Skeletal muscle tissue (tissue), 4 donors: Measurements from ENCODE around the gene ACTR10. TPM values are rescaled to one million over a fixed set of nuclear protein-coding genes. Genes with fewer than 3 reads are reported as not detected.

Source experiments
- H3K27ac ChIP-seq: one replicate; pipeline ENCODE4 v1.7.0; 2013; ENCODE audit warnings: mild to moderate bottlenecking, low read depth, low read length, inconsistent platforms
- H3K27me3 ChIP-seq, 3 donors: one replicate each; pipeline ENCODE4 v1.7.0; 2013; ENCODE audit warnings: low read length in 3 of 3; ENCODE audit not compliant: control insufficient read depth in 3 of 3, insufficient read depth in 3 of 3
- H3K36me3 ChIP-seq, 3 donors: one replicate each; pipeline ENCODE4 v1.7.0; 2013; ENCODE audit warnings: low read length in 3 of 3; ENCODE audit not compliant: control insufficient read depth in 3 of 3, insufficient read depth in 3 of 3
- H3K4me1 ChIP-seq, 3 donors: one replicate each; pipeline ENCODE4 v1.7.0; 2013; ENCODE audit warnings: low read length in 3 of 3, mild to moderate bottlenecking in 3 of 3; ENCODE audit not compliant: control insufficient read depth in 3 of 3, insufficient read depth in 3 of 3
- H3K4me3 ChIP-seq, 3 donors: one replicate each; pipeline ENCODE4 v1.7.0; 2013; ENCODE audit warnings: low read length in 3 of 3
- H3K9ac ChIP-seq, 3 donors: one replicate each; pipeline ENCODE4 v1.7.0; 2013; ENCODE audit warnings: low read length in 3 of 3, mild to moderate bottlenecking in 3 of 3, moderate library complexity in 2 of 3, low read depth in 1 of 3
- H3K9me3 ChIP-seq, 3 donors: one replicate each; pipeline ENCODE4 v1.7.0; 2013; ENCODE audit warnings: low read length in 3 of 3; ENCODE audit not compliant: control insufficient read depth in 3 of 3
- total RNA-seq: library from RNA; depleted of rRNA; stranded (reverse); fragments of >200 nt; gene quantifications from one replicate; pipeline ENCODE4 v1.2.3, GENCODE V29; 2014
- donor health status: Osteomylitis.

ACTR10 gene
- 62.6 TPM for total RNA-seq

GRCh38 chr14:58199726-58200479, at the start of gene ACTR10:
Gene ACTR10 (plus strand): TSS chr14:58200149. CDS start chr14:58200218, 69 bp downstream.
- Histone ChIP-seq H3K27me3 (no peaks in the 10 kb centered on the region), H3K9ac (peak within 1 kb of the TSS; percentile 89 to 97 (median 92)), H3K36me3 (peaks cover 0 to 5% (median 2%) of the 10 kb centered on the region in 3 donors), H3K4me1 (peaks cover 7 to 12% (median 10%) of the 10 kb centered on the region in 3 donors), H3K9me3 (no peaks in the 10 kb centered on the region), H3K27ac (peak within 1 kb of the TSS; percentile 93), H3K4me3 (peak within 1 kb of the TSS; percentile 89 to 96 (median 96))

DNA sequence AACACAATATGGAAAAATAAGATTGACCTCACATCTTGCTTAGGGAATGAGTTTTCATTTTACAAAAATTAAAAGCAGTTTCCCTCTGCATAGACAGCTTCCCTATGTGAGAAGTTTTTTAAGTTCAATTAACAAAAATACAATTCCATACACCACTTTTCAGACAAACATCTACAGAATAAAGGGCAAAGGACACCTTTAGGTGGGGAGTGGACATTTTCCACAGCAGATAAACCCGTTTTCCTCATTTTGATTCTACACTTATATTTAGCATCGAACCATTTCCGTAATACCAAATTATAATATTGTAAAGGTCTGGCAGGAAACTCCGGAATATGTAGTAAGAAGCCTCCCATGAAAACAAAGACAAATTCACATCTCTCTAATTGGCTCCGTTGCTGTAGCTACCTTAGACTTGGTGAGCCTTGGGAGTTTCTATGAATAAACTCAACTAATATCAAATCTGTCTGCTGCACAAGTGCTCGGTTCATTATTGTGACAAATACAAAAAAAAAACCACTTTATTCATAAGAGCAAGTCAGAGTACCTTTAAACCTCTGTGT, 49.6 kb upstream of the ACTR10 start:
- no peaks in the 10 kb centered on the region for H3K9me3 ChIP-seq
- no peaks in the 10 kb centered on the region for H3K36me3 ChIP-seq
- peak overlapping the region in 1 of 3 donors; percentile 82 for H3K4me3 ChIP-seq
- peaks cover 0 to 23% (median 5%) of the 10 kb centered on the region in 3 donors for H3K27me3 ChIP-seq
- H3K9ac ChIP-seq: no peak overlapping the region
- H3K27ac ChIP-seq: no peak overlapping the region
- peaks cover 5 to 19% (median 10%) of the 10 kb centered on the region in 3 donors for H3K4me1 ChIP-seq

DNA sequence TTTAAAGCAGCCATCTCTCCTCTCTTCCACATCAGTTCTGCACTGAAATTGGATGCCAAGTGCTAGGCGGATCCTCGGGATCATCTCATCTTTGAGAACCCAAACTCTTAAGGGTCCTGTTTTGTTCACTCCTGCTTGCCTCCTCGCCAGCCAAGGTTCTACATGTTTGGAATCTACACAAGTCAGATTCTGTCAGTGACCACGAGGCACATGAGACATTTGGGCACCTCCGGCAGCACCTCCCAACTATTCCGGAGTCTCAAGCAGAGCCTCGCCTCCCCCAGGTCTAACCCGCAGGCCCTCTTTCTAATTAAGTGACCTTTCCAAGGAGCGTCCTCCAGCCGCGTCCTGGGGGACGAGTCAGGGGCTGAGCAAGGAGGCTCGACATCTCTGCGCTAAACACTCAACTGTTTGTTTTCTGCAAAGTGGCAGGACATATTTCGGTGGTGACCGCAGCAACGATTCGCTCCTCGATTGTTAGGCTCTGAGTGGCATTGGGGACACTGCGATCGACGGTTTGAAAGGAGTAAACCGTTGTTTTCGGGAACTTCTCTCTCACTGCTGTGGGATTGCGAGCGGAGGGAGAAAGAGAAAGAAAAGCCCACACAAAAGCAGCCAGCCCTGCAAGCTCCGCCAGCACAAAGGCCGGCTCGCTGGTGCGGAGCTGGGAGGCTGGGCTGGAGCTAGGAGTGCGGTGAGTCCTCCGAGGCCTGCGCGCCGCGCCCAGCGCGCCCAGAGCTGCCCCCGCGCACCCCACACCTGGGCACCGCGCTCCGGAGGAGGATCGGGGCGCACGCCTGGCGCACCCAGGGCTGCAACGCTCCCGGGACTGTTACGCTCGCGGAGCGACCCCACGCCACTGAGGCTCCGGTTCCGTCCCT, 48.6 kb upstream of the ACTR10 start:
- Histone ChIP-seq H3K36me3 (no peaks in the 10 kb centered on the region), H3K27me3 (peaks cover 0 to 23% (median 5%) of the 10 kb centered on the region in 3 donors), H3K4me3 (peak overlapping the region; percentile 82 to 83 (median 82)), H3K27ac (no peak overlapping the region), H3K9me3 (no peaks in the 10 kb centered on the region), H3K9ac (peak overlapping the region; percentile 58 to 73 (median 61)), H3K4me1 (peaks cover 5 to 19% (median 10%) of the 10 kb centered on the region in 3 donors)

GRCh38 chr14:58152014-58152857, 47.7 kb upstream of the ACTR10 start, which contains the start of gene ARMH4:
Gene ARMH4 (minus strand): TSS chr14:58152213. CDS start chr14:58139358, 12,855 bp downstream.
- Histone ChIP-seq H3K27ac (no peak within 1 kb of the TSS), H3K27me3 (peaks cover 0 to 23% (median 5%) of the 10 kb centered on the region in 3 donors), H3K4me1 (peaks cover 5 to 19% (median 10%) of the 10 kb centered on the region in 3 donors), H3K4me3 (peak within 1 kb of the TSS; percentile 82 to 86 (median 83)), H3K36me3 (no peaks in the 10 kb centered on the region), H3K9me3 (no peaks in the 10 kb centered on the region), H3K9ac (peak within 1 kb of the TSS; percentile 63 to 78 (median 73))

DNA sequence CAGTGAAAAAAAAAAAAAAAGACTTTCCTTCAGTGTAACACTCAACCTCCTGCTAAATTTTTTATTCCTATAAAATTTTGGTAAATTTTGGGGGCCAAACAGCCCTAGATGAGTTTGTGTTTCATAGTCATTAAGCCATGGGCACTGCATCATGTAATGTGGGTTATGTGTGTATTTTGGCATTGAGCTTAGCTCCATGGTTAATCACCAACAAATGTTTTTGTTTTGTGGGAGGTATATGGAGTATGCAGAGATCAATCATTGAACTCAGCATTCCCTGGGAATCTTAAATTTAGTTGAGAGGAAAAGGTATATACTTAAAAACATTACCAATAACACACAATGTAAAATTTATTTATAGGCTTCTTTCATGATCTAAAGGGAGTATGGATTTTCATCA, 39.4 kb upstream of the ACTR10 start:
- Histone ChIP-seq H3K4me1 (no peaks in the 10 kb centered on the region), H3K4me3 (no peak overlapping the region), H3K36me3 (no peaks in the 10 kb centered on the region), H3K27ac (no peak overlapping the region), H3K27me3 (no peaks in the 10 kb centered on the region), H3K9me3 (no peaks in the 10 kb centered on the region), H3K9ac (no peak overlapping the region)

GRCh38 chr14:58166005-58166983, 33.7 kb upstream of the ACTR10 start:
- Histone ChIP-seq H3K36me3 (no peaks in the 10 kb centered on the region), H3K4me3 (no peak overlapping the region), H3K27me3 (no peaks in the 10 kb centered on the region), H3K9ac (no peak overlapping the region), H3K27ac (no peak overlapping the region), H3K4me1 (peaks cover 3 to 7% (median 7%) of the 10 kb centered on the region in 3 donors), H3K9me3 (no peaks in the 10 kb centered on the region)

- no peaks in the 10 kb centered on the region for H3K27me3 ChIP-seq
- no peaks in the 10 kb centered on the region for H3K36me3 ChIP-seq
- no peaks in the 10 kb centered on the region for H3K9me3 ChIP-seq
- peaks cover 3 to 7% (median 7%) of the 10 kb centered on the region in 3 donors for H3K4me1 ChIP-seq
- no peak overlapping the region for H3K9ac ChIP-seq
- no peak overlapping the region for H3K27ac ChIP-seq
- no peak overlapping the region for H3K4me3 ChIP-seq
Measured at GRCh38 chr14:58167057-58167456, 32.9 kb upstream of the ACTR10 start.

DNA sequence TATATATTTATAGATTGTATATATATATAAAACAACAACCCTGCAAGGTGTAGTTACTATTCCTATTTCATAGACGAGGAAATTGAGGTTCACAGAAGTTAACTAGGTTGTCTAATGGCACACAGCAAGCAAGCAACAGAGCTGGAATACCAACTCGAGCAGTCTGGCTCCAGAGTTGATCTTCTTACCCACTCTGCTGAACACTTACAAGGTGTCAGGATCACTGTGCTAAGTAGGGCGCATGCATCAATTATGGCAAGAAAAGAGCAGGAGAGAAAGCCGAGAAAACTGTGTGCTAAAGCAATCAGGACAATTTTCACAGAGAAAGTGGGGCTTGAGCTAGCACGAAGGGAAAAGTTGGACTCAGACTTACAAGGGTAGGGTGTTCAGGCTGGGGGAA, 32.1 kb upstream of the ACTR10 start:
- H3K27me3 ChIP-seq: no peaks in the 10 kb centered on the region
- no peaks in the 10 kb centered on the region for H3K9me3 ChIP-seq
- H3K36me3 ChIP-seq: no peaks in the 10 kb centered on the region
- peaks cover 3 to 7% (median 7%) of the 10 kb centered on the region in 3 donors for H3K4me1 ChIP-seq
- H3K27ac ChIP-seq: no peak overlapping the region
- H3K9ac ChIP-seq: no peak overlapping the region
- no peak overlapping the region for H3K4me3 ChIP-seq
